Glutamatergic neuron (in vitro differentiated cells): Measurements from ENCODE around the gene DUSP10. TPM values are rescaled to one million over a fixed set of nuclear protein-coding genes. Genes with fewer than 3 reads are reported as not detected.

Experiments
- DNase-seq: peaks from one replicate; pipeline ENCODE4 v3.0.0; 2022
- H3K27ac Mint-ChIP-seq: one replicate; pipeline ENCODE4 v1.8.0; 2020; ENCODE audit warnings: mild to moderate bottlenecking, mixed read lengths, inconsistent platforms; ENCODE audit not compliant: unreplicated experiment
- H3K27me3 Mint-ChIP-seq: one replicate; pipeline ENCODE4 v1.8.0; 2020; ENCODE audit warnings: mild to moderate bottlenecking, moderate library complexity, mixed read lengths, inconsistent platforms; ENCODE audit not compliant: unreplicated experiment
- H3K36me3 Mint-ChIP-seq: one replicate; pipeline ENCODE4 v1.8.0; 2020; ENCODE audit warnings: mild to moderate bottlenecking, mixed read lengths, inconsistent platforms; ENCODE audit not compliant: unreplicated experiment
- H3K4me1 Mint-ChIP-seq: one replicate; pipeline ENCODE4 v1.8.0; 2020; ENCODE audit warnings: mild to moderate bottlenecking, low read depth, mixed read lengths, inconsistent platforms; ENCODE audit not compliant: unreplicated experiment
- H3K4me3 Mint-ChIP-seq: one replicate; pipeline ENCODE4 v1.8.0; 2020; ENCODE audit warnings: mild to moderate bottlenecking, mixed read lengths, inconsistent platforms; ENCODE audit not compliant: unreplicated experiment
- H3K9me3 Mint-ChIP-seq: one replicate; pipeline ENCODE4 v1.8.0; 2020; ENCODE audit warnings: mild to moderate bottlenecking, moderate library complexity, mixed read lengths, inconsistent platforms; ENCODE audit not compliant: unreplicated experiment
- total RNA-seq: library from RNA; stranded (reverse); fragmentation: NEBNext Ultra II Directional; extraction: Animal tissue kit (Norgen Biotek cat#: 25700); gene quantifications from one replicate; pipeline ENCODE4 v1.2.1, GENCODE V29; 2021; ENCODE audit not compliant: unreplicated experiment
- TF ChIP-seq, protein P1 (sequence below): fragments of 200-600 bp; sonication (generic); IDR thresholded peaks from one replicate; pipeline ENCODE4 v1.5.0; 2021; ENCODE audit not compliant: partially characterized antibody, unreplicated experiment

The DUSP10 gene
- total RNA-seq, 1 donor from 2014 or later, result 21.5 TPM

GRCh38 chr1:221778535-221779142 is 36.8 kb upstream of the DUSP10 start:
- H3K4me1 Mint-ChIP-seq, result no peaks in the 10 kb centered on the region
- no peaks in the 10 kb centered on the region for H3K9me3 Mint-ChIP-seq
- TF ChIP-seq, protein P1, sequence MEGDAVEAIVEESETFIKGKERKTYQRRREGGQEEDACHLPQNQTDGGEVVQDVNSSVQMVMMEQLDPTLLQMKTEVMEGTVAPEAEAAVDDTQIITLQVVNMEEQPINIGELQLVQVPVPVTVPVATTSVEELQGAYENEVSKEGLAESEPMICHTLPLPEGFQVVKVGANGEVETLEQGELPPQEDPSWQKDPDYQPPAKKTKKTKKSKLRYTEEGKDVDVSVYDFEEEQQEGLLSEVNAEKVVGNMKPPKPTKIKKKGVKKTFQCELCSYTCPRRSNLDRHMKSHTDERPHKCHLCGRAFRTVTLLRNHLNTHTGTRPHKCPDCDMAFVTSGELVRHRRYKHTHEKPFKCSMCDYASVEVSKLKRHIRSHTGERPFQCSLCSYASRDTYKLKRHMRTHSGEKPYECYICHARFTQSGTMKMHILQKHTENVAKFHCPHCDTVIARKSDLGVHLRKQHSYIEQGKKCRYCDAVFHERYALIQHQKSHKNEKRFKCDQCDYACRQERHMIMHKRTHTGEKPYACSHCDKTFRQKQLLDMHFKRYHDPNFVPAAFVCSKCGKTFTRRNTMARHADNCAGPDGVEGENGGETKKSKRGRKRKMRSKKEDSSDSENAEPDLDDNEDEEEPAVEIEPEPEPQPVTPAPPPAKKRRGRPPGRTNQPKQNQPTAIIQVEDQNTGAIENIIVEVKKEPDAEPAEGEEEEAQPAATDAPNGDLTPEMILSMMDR, result no peak
- DNase-seq, result no peak
- H3K27me3 Mint-ChIP-seq, result peaks cover 4% of the 10 kb centered on the region
- no peak overlapping the region for H3K27ac Mint-ChIP-seq
- H3K4me3 Mint-ChIP-seq, result no peak overlapping the region
- no peaks in the 10 kb centered on the region for H3K36me3 Mint-ChIP-seq

DNA sequence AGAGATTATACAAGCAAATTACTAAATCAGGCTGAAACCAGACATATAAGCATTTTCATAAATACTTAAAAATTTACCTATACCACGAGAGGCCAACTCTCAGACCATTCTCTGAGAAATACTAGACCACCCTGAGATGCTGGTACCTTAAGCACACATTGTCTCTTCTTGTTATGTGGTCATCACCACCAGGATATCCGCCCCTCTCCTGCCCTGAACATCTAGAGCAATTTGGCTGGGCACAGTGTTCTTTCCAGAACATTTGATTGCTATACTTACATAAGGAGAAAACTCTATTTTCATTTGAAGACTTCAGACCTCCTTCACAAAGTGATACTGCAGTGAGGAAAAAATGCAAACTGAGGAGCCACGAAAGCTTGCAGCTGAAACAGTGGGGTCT is 36.2 kb upstream of the DUSP10 start:
- Mint-ChIP-seq H3K4me3 (no peak overlapping the region), H3K27ac (no peak overlapping the region), H3K27me3 (peaks cover 2% of the 10 kb centered on the region), H3K9me3 (no peaks in the 10 kb centered on the region), H3K36me3 (no peaks in the 10 kb centered on the region), H3K4me1 (no peaks in the 10 kb centered on the region)
- DNase-seq, result no peak
- TF ChIP-seq, protein P1, result no peak

DNA sequence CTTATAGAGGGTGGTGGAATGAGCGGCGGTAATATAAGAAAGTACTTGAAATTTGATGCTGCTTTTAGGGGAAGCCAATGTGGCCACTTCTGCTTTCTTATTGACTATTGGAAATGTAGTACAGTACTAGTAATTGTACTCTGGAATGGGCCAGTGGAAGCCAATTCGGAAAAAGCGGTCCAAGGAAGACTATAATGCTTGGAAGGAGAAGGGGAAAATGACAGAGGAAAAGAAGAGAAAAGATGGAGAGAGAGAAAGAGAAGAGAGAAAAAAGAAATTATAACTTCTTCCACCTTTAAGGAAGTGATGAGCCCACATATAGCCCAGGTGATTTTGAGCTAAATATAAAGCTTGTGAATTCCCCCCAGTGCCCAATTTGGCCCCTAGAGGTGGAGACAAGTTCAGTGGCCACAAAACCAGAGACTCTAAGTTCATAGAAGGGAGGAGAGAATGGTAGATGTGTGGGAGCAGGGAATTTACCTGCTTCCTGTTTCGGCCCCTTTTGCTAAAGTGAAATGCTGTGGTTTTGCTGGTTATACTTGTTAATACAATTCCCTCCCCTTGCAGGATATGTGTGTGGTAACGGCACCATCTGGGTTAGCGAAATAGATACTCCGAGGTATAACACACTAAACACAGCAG is 35.7 kb upstream of the DUSP10 start:
- no peak for DNase-seq
- Mint-ChIP-seq H3K27me3 (peaks cover 2% of the 10 kb centered on the region), H3K4me3 (no peak overlapping the region), H3K4me1 (no peaks in the 10 kb centered on the region), H3K9me3 (no peaks in the 10 kb centered on the region), H3K36me3 (no peaks in the 10 kb centered on the region), H3K27ac (no peak overlapping the region)
- TF ChIP-seq, protein P1, result no peak

- H3K27ac Mint-ChIP-seq, result no peak overlapping the region
- H3K4me3 Mint-ChIP-seq, result no peak overlapping the region
- TF ChIP-seq, protein P1, result no peak
- H3K4me1 Mint-ChIP-seq, result no peaks in the 10 kb centered on the region
- no peaks in the 10 kb centered on the region for H3K9me3 Mint-ChIP-seq
- H3K27me3 Mint-ChIP-seq, result peaks cover 4% of the 10 kb centered on the region
- no peak for DNase-seq
- H3K36me3 Mint-ChIP-seq, result no peaks in the 10 kb centered on the region
Measured at GRCh38 chr1:221776495-221777301, 34.8 kb upstream of the DUSP10 start.
